Peyer's patch (tissue), 4 donors: Measurements from ENCODE around the gene COL23A1.

Source experiments
- POLR2A ChIP-seq, 2 donors: fragments of 450-650 bp; IDR thresholded peaks; one replicate each; pipeline ENCODE4 v1.5.1; 2017; ENCODE audit warnings: antibody characterized with exemption in 2 of 2, mild to moderate bottlenecking in 2 of 2, moderate library complexity in 2 of 2
- TF ChIP-seq, protein P1 (sequence below), 6 experiments: fragments of 450-650 bp in 4 of 6; fragments of 200-600 bp in 2 of 6; sonication (generic) in 1 of 6; IDR thresholded peaks; one replicate each; pipeline ENCODE4 v1.5.1; 2017 to 2019; ENCODE audit warnings: antibody characterized with exemption in 6 of 6, mild to moderate bottlenecking in 3 of 6, moderate library complexity in 1 of 6

DNA sequence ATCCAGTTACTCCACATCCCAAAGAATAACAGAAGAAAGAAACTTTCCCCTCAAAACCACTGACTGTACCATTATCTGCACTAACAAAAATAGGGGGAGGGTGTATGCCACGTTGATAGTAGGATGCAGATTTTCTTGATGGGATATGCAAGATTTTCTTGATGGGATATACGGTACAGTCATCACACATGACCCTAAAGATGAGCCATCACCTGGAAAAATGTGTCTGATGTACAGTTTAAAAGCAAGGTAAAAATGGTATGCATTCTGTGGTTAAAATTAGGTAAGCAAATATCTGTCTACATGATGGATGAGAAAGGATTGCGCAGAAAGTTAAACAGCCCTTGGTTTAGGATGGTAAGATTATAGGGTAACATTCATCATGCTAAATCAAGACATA, 8.6 kb downstream of the COL23A1 start:
- TF ChIP-seq, protein P1, sequence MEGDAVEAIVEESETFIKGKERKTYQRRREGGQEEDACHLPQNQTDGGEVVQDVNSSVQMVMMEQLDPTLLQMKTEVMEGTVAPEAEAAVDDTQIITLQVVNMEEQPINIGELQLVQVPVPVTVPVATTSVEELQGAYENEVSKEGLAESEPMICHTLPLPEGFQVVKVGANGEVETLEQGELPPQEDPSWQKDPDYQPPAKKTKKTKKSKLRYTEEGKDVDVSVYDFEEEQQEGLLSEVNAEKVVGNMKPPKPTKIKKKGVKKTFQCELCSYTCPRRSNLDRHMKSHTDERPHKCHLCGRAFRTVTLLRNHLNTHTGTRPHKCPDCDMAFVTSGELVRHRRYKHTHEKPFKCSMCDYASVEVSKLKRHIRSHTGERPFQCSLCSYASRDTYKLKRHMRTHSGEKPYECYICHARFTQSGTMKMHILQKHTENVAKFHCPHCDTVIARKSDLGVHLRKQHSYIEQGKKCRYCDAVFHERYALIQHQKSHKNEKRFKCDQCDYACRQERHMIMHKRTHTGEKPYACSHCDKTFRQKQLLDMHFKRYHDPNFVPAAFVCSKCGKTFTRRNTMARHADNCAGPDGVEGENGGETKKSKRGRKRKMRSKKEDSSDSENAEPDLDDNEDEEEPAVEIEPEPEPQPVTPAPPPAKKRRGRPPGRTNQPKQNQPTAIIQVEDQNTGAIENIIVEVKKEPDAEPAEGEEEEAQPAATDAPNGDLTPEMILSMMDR (IDR thresholded peaks at IDR 0.05), result no peak
- no peak for TF ChIP-seq POLR2A (IDR thresholded peaks at IDR 0.05)
